A549 (cell line): ENCODE measurements around the gene BICDL1. TPM values are rescaled to one million over a fixed set of nuclear protein-coding genes. Genes with fewer than 3 reads are reported as not detected.

Source experiments
- ATAC-seq, 2 experiments: fragments of 200-7000 bp in 1 of 2; fragments of >200 bp in 1 of 2; cut with Nextera tagmentation in 1 of 2; cut with Tn5 transposase in 1 of 2; 3 replicates each; pipeline versions ENCODE4 v1.8.0 to v1.9.1; 2018 to 2020; ENCODE audit warnings: mild to moderate bottlenecking in 1 of 2, moderate library complexity in 1 of 2
- CTCF ChIA-PET: fragments of 300-600 bp; sonication (Branson Sonifier 250); formaldehyde crosslinking; extraction: SDS; loops from one replicate; lab custom pipeline; 2021; ENCODE audit warnings: antibody characterized with exemption, inconsistent platforms; lab: Yijun Ruan, JAX
- POLR2A ChIA-PET: fragments of 350-600 bp; formaldehyde crosslinking; extraction: SDS; loops from one replicate; lab custom pipeline; 2021; ENCODE audit warnings: antibody characterized with exemption, inconsistent platforms; lab: Yijun Ruan, JAX
- DNase-seq, 2 experiments: peaks; one replicate each; pipeline versions ENCODE4 v3.0.0 to v3.0.0-alpha.2; 2011 to 2016; ENCODE audit warnings: low read depth in 1 of 2, low spot score in 1 of 2
- FAIRE-seq: peaks from 2 replicates; lab custom pipeline; 2011; peaks lifted over from hg19 to GRCh38; lab: Jason Lieb, UNC
- H3K27ac ChIP-seq, 2 experiments: fragments of >200 bp; sonication (Bioruptor Twin); formaldehyde crosslinking; 3 replicates each; pipeline ENCODE4 v1.5.1; 2016 to 2017
- H3K4me1 ChIP-seq: fragments of >200 bp; sonication (Bioruptor Twin); formaldehyde crosslinking; 3 replicates; pipeline ENCODE4 v1.6.1; 2016
- H3K4me2 ChIP-seq: fragments of >200 bp; sonication (Bioruptor Twin); formaldehyde crosslinking; 3 replicates; pipeline ENCODE4 v1.6.1; 2016
- H3K4me3 ChIP-seq: fragments of >200 bp; sonication (Bioruptor Twin); formaldehyde crosslinking; 3 replicates; pipeline ENCODE4 v1.5.1; 2016
- H3K9me3 ChIP-seq: fragments of >200 bp; sonication (Bioruptor Twin); formaldehyde crosslinking; 3 replicates; pipeline ENCODE4 v1.6.1; 2016
- ATOH8 ChIP-seq: fragments of 250-450 bp; sonication (Bioruptor Pico); IDR thresholded peaks from 2 replicates; pipeline ENCODE4 v1.5.0; 2020; ENCODE audit warnings: low read depth, mild to moderate bottlenecking, moderate library complexity
- CEBPB ChIP-seq, 2 experiments: fragments of >200 bp in 1 of 2; sonication (Bioruptor Twin) in 1 of 2; formaldehyde crosslinking in 1 of 2; IDR thresholded peaks; 2 replicates each; pipeline ENCODE4 v1.6.1; 2012 to 2016
- EHF ChIP-seq: fragments of 250-450 bp; sonication (Bioruptor Pico); IDR thresholded peaks from 2 replicates; pipeline ENCODE4 v1.5.0; 2020; ENCODE audit warnings: mild to moderate bottlenecking
- HES2 ChIP-seq: fragments of >200 bp; sonication (Bioruptor Twin); formaldehyde crosslinking; IDR thresholded peaks from 2 replicates; pipeline ENCODE4 v1.6.1; 2016
- HEYL ChIP-seq: fragments of 250-450 bp; sonication (Bioruptor Pico); IDR thresholded peaks from 2 replicates; pipeline ENCODE4 v1.8.0; 2021; ENCODE audit warnings: mild to moderate bottlenecking, moderate library complexity
- HMGXB4 ChIP-seq: fragments of 250-450 bp; sonication (Bioruptor Pico); IDR thresholded peaks from 2 replicates; pipeline ENCODE4 v1.5.0; 2021; ENCODE audit warnings: mild to moderate bottlenecking, moderate library complexity, borderline replicate concordance
- HOXA7 ChIP-seq: fragments of 250-450 bp; sonication (Bioruptor Pico); IDR thresholded peaks from 2 replicates; pipeline ENCODE4 v1.5.0; 2020; ENCODE audit warnings: mild to moderate bottlenecking, moderate library complexity
- HOXB5 ChIP-seq: fragments of 250-450 bp; sonication (Bioruptor Pico); IDR thresholded peaks from 2 replicates; pipeline ENCODE4 v1.5.0; 2020; ENCODE audit warnings: mild to moderate bottlenecking, moderate library complexity
- JUNB ChIP-seq: fragments of >200 bp; sonication (Bioruptor Twin); formaldehyde crosslinking; IDR thresholded peaks from 2 replicates; pipeline ENCODE4 v1.6.1; 2016
- NFE2L2 ChIP-seq: fragments of 150-350 bp; conservative IDR thresholded peaks from 2 replicates; pipeline ENCODE4 v1.6.1; 2014; ENCODE audit warnings: low read length
- POLR2A ChIP-seq: IDR thresholded peaks from 2 replicates; pipeline ENCODE4 v1.6.1; 2012; ENCODE audit warnings: mild to moderate bottlenecking, low read length
- RCOR1 ChIP-seq: fragments of 150-350 bp; IDR thresholded peaks from 2 replicates; pipeline ENCODE4 v1.6.1; 2014; ENCODE audit warnings: antibody characterized with exemption, low read length, low read depth
- RNF2 ChIP-seq: fragments of 200-600 bp; sonication (generic); IDR thresholded peaks from 2 replicates; pipeline ENCODE4 v1.6.1; 2016; ENCODE audit warnings: low read depth, mild to moderate bottlenecking, antibody characterized with exemption, moderate library complexity, borderline replicate concordance
- SMC3 ChIP-seq: fragments of >200 bp; sonication (Bioruptor Twin); formaldehyde crosslinking; IDR thresholded peaks from 3 replicates; pipeline ENCODE4 v1.6.1; 2018; ENCODE audit warnings: inconsistent platforms
- SREBF2 ChIP-seq: fragments of 450-650 bp; IDR thresholded peaks from 2 replicates; pipeline ENCODE4 v1.6.1; 2014; ENCODE audit warnings: mild to moderate bottlenecking, moderate library complexity
- TP53 ChIP-seq: fragments of 250-450 bp; sonication (Bioruptor Pico); IDR thresholded peaks from 2 replicates; pipeline ENCODE4 v1.5.0; 2021; ENCODE audit warnings: mild to moderate bottlenecking, moderate library complexity
- USF2 ChIP-seq: fragments of 450-650 bp; IDR thresholded peaks from 2 replicates; pipeline ENCODE4 v1.6.1; 2014; ENCODE audit warnings: antibody characterized with exemption
- ZC3H11A ChIP-seq: fragments of 450-650 bp; IDR thresholded peaks from 2 replicates; pipeline ENCODE4 v1.6.1; 2014; ENCODE audit warnings: antibody characterized with exemption, mild to moderate bottlenecking
- ZSCAN20 ChIP-seq: fragments of 250-450 bp; sonication (Bioruptor Pico); IDR thresholded peaks from 2 replicates; pipeline ENCODE4 v1.8.0; 2022; ENCODE audit warnings: mild to moderate bottlenecking, moderate library complexity
- WGBS: methylation state at CpG from one replicate; pipeline ENCODE4 v1.1.6; 2017; ENCODE audit errors: missing lambda C conversion rate; 5-methylcytosine and 5-hydroxymethylcytosine counted together
- polyA plus RNA-seq, 4 experiments: library from polyadenylated mRNA; depleted of rRNA in 3 of 4; stranded (reverse); fragments of >200 nt; fragmentation: RNase III in 1 of 4; extraction: RNeasy Plus Mini Kit Qiagen cat#74134 plus additional on column Dnase treatment in 1 of 4; gene quantifications; 2 replicates in 3 of 4; 3 replicates in 1 of 4; pipeline ENCODE4 v1.2.3, GENCODE V29; 2011 to 2017

The BICDL1 gene
- polyA plus RNA-seq, 2 of the 4 experiments (the other 2 are of a cell fraction) = 3.8 to 4.5 TPM

GRCh38 chr12:120049426-120049825 lies 60.4 kb downstream of the BICDL1 start:
- TF ChIP-seq USF2 = no peak
- TF ChIP-seq RNF2 = no peak
- TF ChIP-seq POLR2A = no peak
- TF ChIP-seq HOXA7 (CRISPR knock-in tag) = no peak
- TF ChIP-seq ZC3H11A = no peak
- no peak for TF ChIP-seq HEYL (CRISPR knock-in tag)
- Histone ChIP-seq H3K4me1 (0 out of 3 replicates have a peak, but pooled peaks cover 4% of the 10 kb centered on the region), H3K9me3 (no peaks in the 10 kb centered on the region; the same call in 2 of the 3 replicates), H3K27ac (no peak overlapping the region; a peak in 1 of 6 replicates), H3K4me2 (no peak overlapping the region), H3K4me3 (no peak overlapping the region)
- POLR2A ChIA-PET = no interaction called here
- CTCF ChIA-PET = interaction anchor here (1.4 kb wide), 1 partner anchor 9 kb away, joined by 7 read pairs; no protein-coding TSS in a partner anchor
- ATAC-seq (no peak), DNase-seq (no peak), FAIRE-seq (peak; percentile 63)
- WGBS = 54% methylated on average over 6 of the region's 6 CpGs

GRCh38 chr12:120051535-120051934 lies 62.5 kb downstream of the BICDL1 start:
- no peaks in the 10 kb centered on the region; the same call in 2 of the 3 replicates for H3K9me3 ChIP-seq
- no peak for DNase-seq
- ChIA-PET POLR2A (no interaction called here), CTCF (no interaction called here)
- H3K4me1 ChIP-seq = peaks cover 22% of the 10 kb centered on the region; the same call in 2 of the 3 replicates
- no peak overlapping the region for H3K27ac ChIP-seq
- FAIRE-seq = no peak
- H3K4me3 ChIP-seq = no peak overlapping the region
- H3K4me2 ChIP-seq = no peak overlapping the region
- TF ChIP-seq USF2 = no peak
- TF ChIP-seq TP53 (CRISPR knock-in tag) = no peak
- no peak for TF ChIP-seq JUNB
- TF ChIP-seq NFE2L2 = no peak
- TF ChIP-seq, all 56 proteins: peak for 0
- 75% methylated on average over 3 of the region's 3 CpGs for WGBS
- ATAC-seq = no peak

- FAIRE-seq (no peak), DNase-seq (no peak), ATAC-seq (no peak)
- no peaks in the 10 kb centered on the region; the same call in 2 of the 3 replicates for H3K9me3 ChIP-seq
- peak overlapping the region; percentile 43 to 66; a peak in 2 of 6 replicates for H3K27ac ChIP-seq
- no peak for TF ChIP-seq HEYL (CRISPR knock-in tag)
- no peak for TF ChIP-seq SREBF2
- no peak for TF ChIP-seq EHF (CRISPR knock-in tag)
- no peak for TF ChIP-seq SMC3
- TF ChIP-seq RCOR1 = no peak
- no peak for TF ChIP-seq ZSCAN20 (CRISPR knock-in tag)
- no peak for TF ChIP-seq HOXB5
- TF ChIP-seq USF2 = no peak
- ChIA-PET CTCF (no interaction called here), POLR2A (no interaction called here)
- H3K4me2 ChIP-seq = no peak overlapping the region
- no peak overlapping the region for H3K4me3 ChIP-seq
- WGBS = 91% methylated on average over 4 of the region's 4 CpGs
- H3K4me1 ChIP-seq = peaks cover 18% of the 10 kb centered on the region; the same call in 2 of the 3 replicates
Observed at GRCh38 chr12:120054293-120054692, 65.3 kb downstream of the BICDL1 start.

- TF ChIP-seq CEBPB (IDR thresholded peaks at IDR 0.05) (peak; percentile 78 to 96), ATOH8 (CRISPR knock-in tag) (no peak), HMGXB4 (CRISPR knock-in tag) (no peak), USF2 (no peak), RNF2 (no peak), HES2 (peak; percentile 85; the same call in 1 of the 2 replicates), ZSCAN20 (CRISPR knock-in tag) (no peak)
- TF ChIP-seq, all 56 proteins: peak for 2
- Histone ChIP-seq H3K4me1 (peaks cover 23% of the 10 kb centered on the region; the same call in 2 of the 3 replicates), H3K27ac (peak overlapping the region in 1 of 2 experiments; percentile 66; a peak in 2 of 6 replicates), H3K4me2 (peak overlapping the region; percentile 46), H3K9me3 (no peaks in the 10 kb centered on the region; the same call in 2 of the 3 replicates), H3K4me3 (no peak overlapping the region)
- CTCF ChIA-PET = no interaction called here
- FAIRE-seq (no peak), DNase-seq (peak in 1 of 2 experiments; percentile 40), ATAC-seq (peak; percentile 36 to 56; a peak in 2 of 6 replicates)
- POLR2A ChIA-PET = no interaction called here
- WGBS = 60% methylated on average over 2 of the region's 2 CpGs
Observed at GRCh38 chr12:120055231-120056000, 66.4 kb downstream of the BICDL1 start.
